Cardiac muscle cell (in vitro differentiated cells and primary cell): ENCODE measurements around the gene SH2D7. TPM values are rescaled to one million over a fixed set of nuclear protein-coding genes. Genes with fewer than 3 reads are reported as not detected.
A peak's percentile ranks its signal among the peaks of the same experiment; 100 is the strongest.
"Not testable (repeated sequence)": the region's sequence is repeated elsewhere in the genome, so short reads cannot be mapped to it uniquely, and the experiment has no call there.

Experiments
- DNase-seq, 2 donors: peaks; one replicate each; pipeline versions ENCODE4 v3.0.0 to v3.0.0-alpha.2; 2010 to 2017; ENCODE audit warnings: low read depth in 1 of 2, low spot score in 1 of 2
- H3K27ac ChIP-seq: fragments of 200-600 bp; sonication (generic); 2 replicates; pipeline ENCODE4 v1.5.1; 2016
- H3K27me3 ChIP-seq: fragments of 200-600 bp; sonication (generic); 2 replicates; pipeline ENCODE4 v1.6.0; 2016; ENCODE audit warnings: control low read depth
- H3K36me3 ChIP-seq: fragments of 200-600 bp; sonication (generic); 2 replicates; pipeline ENCODE4 v1.5.1; 2016; ENCODE audit warnings: control low read depth
- H3K4me1 ChIP-seq: fragments of 200-600 bp; sonication (generic); 2 replicates; pipeline ENCODE4 v1.8.1; 2017; ENCODE audit warnings: low read depth, mild to moderate bottlenecking, mixed run types
- H3K4me3 ChIP-seq: fragments of 200-600 bp; sonication (generic); 2 replicates; pipeline ENCODE4 v1.5.1; 2016; ENCODE audit warnings: mild to moderate bottlenecking
- H3K9me3 ChIP-seq: fragments of 200-600 bp; sonication (generic); 2 replicates; pipeline ENCODE4 v1.5.1; 2017; ENCODE audit warnings: low read depth, mild to moderate bottlenecking, control low read depth
- CTCF ChIP-seq: IDR thresholded peaks from 2 replicates; pipeline ENCODE4 v1.5.1; 2012; ENCODE audit warnings: low read depth, mild to moderate bottlenecking, low read length
- polyA plus RNA-seq: library from polyadenylated mRNA; unstranded; fragments of >200 nt; fragmentation: Nextera tagmentation; extraction: Ambion mirVana; gene quantifications from 2 replicates; pipeline ENCODE4 v1.2.1, GENCODE V29; 2016
- total RNA-seq: library from RNA; depleted of rRNA; stranded (reverse); fragments of >200 nt; gene quantifications from 2 replicates; pipeline ENCODE4 v1.2.3, GENCODE V29; 2016

The SH2D7 gene
- total and polyA plus RNA-seq, 2 experiments from 2014 or later: 0.98 TPM; not detected in 1

GRCh38 chr15:78149068-78149804, 56.9 kb downstream of the SH2D7 start, which contains the start of gene IDH3A:
TSS of gene IDH3A (plus strand) at chr15:78149362. CDS start at chr15:78149404, 42 bp downstream.
- peak within 1 kb of the TSS; percentile 65 for H3K4me3 ChIP-seq
- TF ChIP-seq CTCF: no peak
- DNase-seq: peak; percentile 98 to 99
- no peaks in the 10 kb centered on the region for H3K36me3 ChIP-seq
- H3K9me3 ChIP-seq: no peaks in the 10 kb centered on the region
- peak within 1 kb of the TSS; percentile 71 for H3K27ac ChIP-seq
- peaks cover 8% of the 10 kb centered on the region for H3K4me1 ChIP-seq
- no peaks in the 10 kb centered on the region for H3K27me3 ChIP-seq

- peaks cover 8% of the 10 kb centered on the region for H3K4me1 ChIP-seq
- no peaks in the 10 kb centered on the region for H3K27me3 ChIP-seq
- H3K27ac ChIP-seq: peak overlapping the region; percentile 71
- no peaks in the 10 kb centered on the region for H3K9me3 ChIP-seq
- no peak for TF ChIP-seq CTCF
- peak in 1 of 2 donors; percentile 18 for DNase-seq
- H3K4me3 ChIP-seq: peak overlapping the region; percentile 65
- no peaks in the 10 kb centered on the region for H3K36me3 ChIP-seq
Measured at GRCh38 chr15:78149805-78150751, 57.7 kb downstream of the SH2D7 start.

GRCh38 chr15:78151075-78151474, 58.7 kb downstream of the SH2D7 start:
- H3K27ac ChIP-seq: peak overlapping the region; percentile 71
- not testable (repeated sequence) for H3K36me3 ChIP-seq, H3K4me3 ChIP-seq, H3K27me3 ChIP-seq, H3K4me1 ChIP-seq, DNase-seq, H3K9me3 ChIP-seq

Other genes starting within 250 kb of the SH2D7 start
- gene TBC1D2B, start 14.8 kb upstream of the SH2D7 start, total RNA-seq: 8.8 and 16.5 TPM in 2 replicates
- 6.5 and 11.9 TPM in 2 replicates for gene TBC1D2B, start 14.8 kb upstream of the SH2D7 start, polyA plus RNA-seq
- 62.7 and 63.4 TPM in 2 replicates for gene CIB2, start 38.9 kb downstream of the SH2D7 start, total RNA-seq
- 59.9 and 72.6 TPM in 2 replicates for gene CIB2, start 38.9 kb downstream of the SH2D7 start, polyA plus RNA-seq
- gene IDH3A, start 56.8 kb downstream of the SH2D7 start, total RNA-seq: 63.1 and 80.6 TPM in 2 replicates
- 79.4 and 113 TPM in 2 replicates for gene IDH3A, start 56.8 kb downstream of the SH2D7 start, polyA plus RNA-seq
- 0.24 and 1.6 TPM in 2 replicates for gene ACSBG1, start 142.0 kb downstream of the SH2D7 start, total RNA-seq
- gene ACSBG1, start 142.0 kb downstream of the SH2D7 start, polyA plus RNA-seq: 0.12 and 0.13 TPM in 2 replicates
- gene DNAJA4, start 172.0 kb downstream of the SH2D7 start, total RNA-seq: 1.4 and 3.2 TPM in 2 replicates
- gene DNAJA4, start 172.0 kb downstream of the SH2D7 start, polyA plus RNA-seq: 3.4 and 4.9 TPM in 2 replicates
- 61.5 and 71.9 TPM in 2 replicates for gene SKIC8, start 207.0 kb downstream of the SH2D7 start, total RNA-seq
- gene SKIC8, start 207.0 kb downstream of the SH2D7 start, polyA plus RNA-seq: 80.8 and 113 TPM in 2 replicates
- 12.8 and 28.2 TPM in 2 replicates for gene CRABP1, start 247.8 kb downstream of the SH2D7 start, total RNA-seq
- 8.7 and 22.9 TPM in 2 replicates for gene CRABP1, start 247.8 kb downstream of the SH2D7 start, polyA plus RNA-seq